GM12891 (cell line): Measurements from ENCODE around the gene DIP2C.
"Not testable (repeated sequence)": the region's sequence is repeated elsewhere in the genome, so short reads cannot be mapped to it uniquely, and the experiment has no call there.

Experiments
- DNase-seq: peaks from one replicate; pipeline ENCODE4 v3.0.0; 2011; ENCODE audit warnings: low spot score; ENCODE audit not compliant: insufficient read length
- FAIRE-seq: peaks from 2 replicates; lab custom pipeline; 2011; peaks lifted over from hg19 to GRCh38; lab: Jason Lieb, UNC
- PAX5 ChIP-seq: IDR thresholded peaks from 2 replicates; pipeline ENCODE4 v1.6.1; 2011; ENCODE audit warnings: low read length, moderate library complexity, mild to moderate bottlenecking; ENCODE audit not compliant: insufficient read depth, severe bottlenecking
- POLR2A ChIP-seq: IDR thresholded peaks from 2 replicates; pipeline ENCODE4 v1.6.1; 2011; ENCODE audit warnings: low read depth, low read length, control low read depth
- POLR2AphosphoS5 ChIP-seq: IDR thresholded peaks from 2 replicates; pipeline ENCODE4 v1.6.1; 2011; ENCODE audit warnings: low read depth, low read length, control low read depth
- POU2F2 ChIP-seq: IDR thresholded peaks from 2 replicates; pipeline ENCODE4 v1.6.1; 2011; ENCODE audit warnings: low read depth, mild to moderate bottlenecking, control low read depth, low read length, moderate library complexity
- SPI1 ChIP-seq: IDR thresholded peaks from 2 replicates; pipeline ENCODE4 v1.6.1; 2011; ENCODE audit warnings: low read depth, low read length, control low read depth
- TAF1 ChIP-seq: IDR thresholded peaks from 2 replicates; pipeline ENCODE4 v1.6.1; 2011; ENCODE audit warnings: low read depth, low read length, control low read depth

Gene DIP2C

GRCh38 chr10:436013-436697 is 253.3 kb downstream of the DIP2C start:
- FAIRE-seq (no peak), DNase-seq (no peak)
- no peak for TF ChIP-seq POLR2AphosphoS5
- no peak for TF ChIP-seq POLR2A
- TF ChIP-seq PAX5 = no peak
- no peak for TF ChIP-seq SPI1
- TF ChIP-seq TAF1 = no peak
- TF ChIP-seq POU2F2 = no peak

- FAIRE-seq (no peak), DNase-seq (no peak)
- no peak for TF ChIP-seq POLR2AphosphoS5
- no peak for TF ChIP-seq TAF1
- TF ChIP-seq POLR2A = no peak
- TF ChIP-seq SPI1 = no peak
- TF ChIP-seq PAX5 = no peak
- no peak for TF ChIP-seq POU2F2
Measured at GRCh38 chr10:435397-435796, 254.1 kb downstream of the DIP2C start.

DNA sequence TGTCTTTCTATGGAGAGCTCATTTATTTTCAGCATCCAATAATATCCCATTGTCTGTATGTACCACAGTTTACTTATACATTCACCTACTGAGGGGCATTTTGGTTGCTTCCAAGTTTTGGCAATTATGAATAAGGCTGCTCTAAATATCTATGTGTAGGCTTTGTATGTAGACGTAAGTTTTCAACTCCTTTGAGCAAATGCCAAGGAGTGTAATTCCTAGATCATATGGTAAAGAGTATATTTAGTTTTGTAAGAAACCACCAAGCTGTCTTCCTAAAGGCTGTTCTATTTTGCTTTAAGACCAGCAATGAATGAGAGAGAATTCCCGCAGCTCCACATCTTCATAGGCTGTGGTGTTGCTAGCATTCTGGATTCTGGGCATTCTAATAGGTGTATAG is 259.8 kb downstream of the DIP2C start:
- DNase-seq (no peak), FAIRE-seq (no peak)
- TF ChIP-seq POU2F2 (no peak), POLR2AphosphoS5 (no peak), POLR2A (no peak), TAF1 (no peak)

GRCh38 chr10:427761-428519 is 261.5 kb downstream of the DIP2C start:
- FAIRE-seq (no peak), DNase-seq (no peak)
- TF ChIP-seq PAX5 (no peak), SPI1 (no peak), TAF1 (no peak), POLR2AphosphoS5 (no peak), POLR2A (no peak), POU2F2 (no peak)

GRCh38 chr10:425365-425764 is 264.1 kb downstream of the DIP2C start:
- not testable (repeated sequence) for DNase-seq
- peak; percentile 38 for FAIRE-seq

- DNase-seq, FAIRE-seq: not testable (repeated sequence)
Measured at GRCh38 chr10:424724-425123, 264.7 kb downstream of the DIP2C start.

DNA sequence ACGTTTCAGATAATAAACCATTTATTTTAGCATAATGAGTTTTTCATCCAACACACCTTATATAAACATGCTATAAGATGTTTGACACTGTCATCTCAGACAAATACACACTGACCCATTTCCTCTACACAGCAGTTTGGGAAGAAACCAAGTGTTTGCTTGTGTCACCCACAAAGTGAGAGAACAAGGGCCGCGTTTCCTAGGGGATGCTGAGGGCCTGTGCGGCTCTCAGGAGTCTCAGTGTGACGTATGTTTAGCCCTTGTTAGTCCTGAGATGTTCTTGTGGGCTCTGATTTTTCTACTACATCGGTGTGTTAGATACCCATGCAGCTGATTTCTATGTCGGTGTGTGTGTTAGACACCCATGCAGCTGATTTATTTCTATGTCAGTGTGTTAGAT is 266.3 kb downstream of the DIP2C start:
- TF ChIP-seq POLR2A (no peak), POU2F2 (no peak), SPI1 (no peak), TAF1 (no peak), PAX5 (no peak), POLR2AphosphoS5 (no peak)
- no peak for FAIRE-seq

GRCh38 chr10:422675-423074 is 266.8 kb downstream of the DIP2C start:
- no peak for TF ChIP-seq POLR2A
- no peak for TF ChIP-seq TAF1
- no peak for TF ChIP-seq PAX5
- TF ChIP-seq POU2F2 = no peak
- no peak for TF ChIP-seq SPI1
- no peak for TF ChIP-seq POLR2AphosphoS5
- DNase-seq (no peak), FAIRE-seq (no peak)

More for the DNA sequence above, 266.3 kb downstream of the DIP2C start:
- DNase-seq = no peak

- TF ChIP-seq POLR2AphosphoS5 = no peak
- no peak for FAIRE-seq
- DNase-seq = no peak
Measured at GRCh38 chr10:422241-422640, 267.2 kb downstream of the DIP2C start.

GRCh38 chr10:421170-421569 is 268.3 kb downstream of the DIP2C start:
- no peak for FAIRE-seq
- DNase-seq = no peak
- no peak for TF ChIP-seq SPI1
- TF ChIP-seq TAF1 = no peak
- TF ChIP-seq POLR2A = no peak
- no peak for TF ChIP-seq POU2F2
- no peak for TF ChIP-seq POLR2AphosphoS5
- no peak for TF ChIP-seq PAX5
